A673 (cell line): ENCODE data around the gene PEX11G. TPM values are rescaled to one million over a fixed set of nuclear protein-coding genes. Genes with fewer than 3 reads are reported as not detected.

Experiments used
- BruUV-seq: library from RNA; stranded (reverse); fragments of 400-500 nt; replicated peaks from 2 replicates; lab custom pipeline; 2021; lab: Mats Ljungman, UMichigan
- CTCF ChIA-PET: fragments of 300-600 bp; sonication (Branson Sonifier 250); formaldehyde crosslinking; loops from one replicate; lab custom pipeline; 2022; ENCODE audit warnings: antibody characterized with exemption; lab: Charles Lee
- POLR2A ChIA-PET: fragments of 300-600 bp; sonication (Branson Sonifier 250); formaldehyde crosslinking; loops from one replicate; lab custom pipeline; 2022; ENCODE audit warnings: antibody characterized with exemption; ENCODE audit not compliant: low non-redundant PET; lab: Charles Lee
- DNase-seq: peaks from one replicate; pipeline ENCODE4 v3.0.0-alpha.2; 2015; ENCODE audit warnings: low spot score
- H3K27ac ChIP-seq: fragments of 200-600 bp; sonication (generic); 2 replicates; pipeline ENCODE4 v1.5.1; 2016; ENCODE audit warnings: mixed run types, low read depth, mild to moderate bottlenecking, mixed read lengths, antibody characterized with exemption, low read length; ENCODE audit not compliant: poor library complexity, severe bottlenecking
- H3K27me3 ChIP-seq: fragments of 200-600 bp; sonication (generic); replicated peaks from 2 replicates; pipeline ENCODE4 v1.6.1; 2017; ENCODE audit warnings: mixed run types, low read depth, mild to moderate bottlenecking, mixed read lengths, antibody characterized with exemption, low read length; ENCODE audit not compliant: insufficient read depth, poor library complexity
- H3K36me3 ChIP-seq: fragments of 200-600 bp; sonication (generic); 2 replicates; pipeline ENCODE4 v1.6.1; 2016; ENCODE audit warnings: mixed run types, mild to moderate bottlenecking, mixed read lengths, antibody characterized with exemption, low read length; ENCODE audit not compliant: insufficient read depth, poor library complexity, severe bottlenecking
- H3K4me1 ChIP-seq: fragments of 200-600 bp; sonication (generic); 2 replicates; pipeline ENCODE4 v1.6.1; 2017; ENCODE audit warnings: mixed run types, mild to moderate bottlenecking, mixed read lengths, antibody characterized with exemption, low read length; ENCODE audit not compliant: insufficient read depth, poor library complexity, severe bottlenecking
- H3K4me3 ChIP-seq: fragments of 200-600 bp; sonication (generic); 2 replicates; pipeline ENCODE4 v1.5.1; 2016; ENCODE audit warnings: low read depth, mixed run types, mild to moderate bottlenecking, mixed read lengths, low read length; ENCODE audit not compliant: poor library complexity, severe bottlenecking
- H3K9me3 ChIP-seq: fragments of 200-600 bp; sonication (generic); 2 replicates; pipeline ENCODE4 v1.6.1; 2016; ENCODE audit warnings: mixed run types, low read depth, mild to moderate bottlenecking, mixed read lengths, antibody characterized with exemption, low read length; ENCODE audit not compliant: poor library complexity, severe bottlenecking
- CTCF ChIP-seq: fragments of 300-800, 200-600 bp; sonication (generic); conservative IDR thresholded peaks from 2 replicates; pipeline ENCODE4 v1.5.1; 2017; ENCODE audit warnings: low read depth, mild to moderate bottlenecking, antibody characterized with exemption, low read length, moderate library complexity, mixed read lengths
- EZH2 ChIP-seq: fragments of 200-600 bp; sonication (generic); IDR thresholded peaks from 2 replicates; pipeline ENCODE4 v1.6.1; 2017; ENCODE audit warnings: borderline replicate concordance, low read depth, mild to moderate bottlenecking, mixed read lengths, antibody characterized with exemption, low read length; ENCODE audit not compliant: poor library complexity, severe bottlenecking
- intact Hi-C: fragments of 100-400 bp; cut with micrococcal nuclease; formaldehyde crosslinking; loops from one replicate; pipeline ENCODE4 v1.10.0; 2022; ENCODE audit not compliant: unreplicated experiment
- total RNA-seq: library from RNA; stranded (reverse); gene quantifications from 2 replicates; pipeline ENCODE4 v1.2.3, GENCODE V29; 2021

Gene PEX11G
- total RNA-seq, 1 experiment from 2014 or later, result 1.1 TPM

- Histone ChIP-seq H3K27ac (no peak overlapping the region), H3K4me3 (no peak overlapping the region), H3K4me1 (peaks cover 19% of the 10 kb centered on the region), H3K36me3 (peaks cover 20% of the 10 kb centered on the region), H3K27me3 (no peaks in the 10 kb centered on the region), H3K9me3 (no peaks in the 10 kb centered on the region)
- DNase-seq, result no peak
- TF ChIP-seq EZH2, result no peak
- TF ChIP-seq CTCF, result no peak
- ChIA-PET POLR2A (no interaction called here), CTCF (no interaction called here)
- BruUV-seq, result no TSS peak
- intact Hi-C loops, result no loop called here
These were observed 43.7 kb downstream of the PEX11G start for GRCh38 chr19:7445104-7445503.

- no TSS peak for BruUV-seq
- ChIA-PET CTCF (no interaction called here), POLR2A (no interaction called here)
- TF ChIP-seq EZH2 (no peak), CTCF (no peak)
- DNase-seq, result no peak
- Histone ChIP-seq H3K9me3 (no peaks in the 10 kb centered on the region), H3K27me3 (no peaks in the 10 kb centered on the region), H3K4me1 (peaks cover 19% of the 10 kb centered on the region), H3K27ac (no peak overlapping the region), H3K36me3 (peaks cover 20% of the 10 kb centered on the region), H3K4me3 (no peak overlapping the region)
- intact Hi-C loops, result no loop called here
These were observed 44.8 kb downstream of the PEX11G start for GRCh38 chr19:7444042-7444441.

- Histone ChIP-seq H3K36me3 (peaks cover 17% of the 10 kb centered on the region), H3K27ac (peak overlapping the region; percentile 57), H3K4me1 (peaks cover 19% of the 10 kb centered on the region), H3K9me3 (no peaks in the 10 kb centered on the region), H3K27me3 (no peaks in the 10 kb centered on the region), H3K4me3 (no peak overlapping the region)
- ChIA-PET CTCF (interaction anchor here (0.6 kb wide), 1 partner anchor 658 kb away, joined by 7 read pairs; no protein-coding TSS in a partner anchor), POLR2A (no interaction called here)
- intact Hi-C loops, result no loop called here
- BruUV-seq, result no TSS peak
- DNase-seq, result peak; percentile 95
- no peak for TF ChIP-seq EZH2
- no peak for TF ChIP-seq CTCF
These were observed 46.4 kb downstream of the PEX11G start for GRCh38 chr19:7442423-7442822.
